HG03575 (cell line): ENCODE data around the gene AGK.
"Not testable (repeated sequence)": the region's sequence is repeated elsewhere in the genome, so short reads cannot be mapped to it uniquely, and the experiment has no call there.

ENCODE experiments used
- ATAC-seq: cut with Tn5 transposase; IDR thresholded peaks from one replicate; pipeline ENCODE4 v1.9.1; 2021; ENCODE audit not compliant: unreplicated experiment, insufficient number of reproducible peaks, low FRiP score; ENCODE audit errors: extremely low read depth

Gene AGK

DNA sequence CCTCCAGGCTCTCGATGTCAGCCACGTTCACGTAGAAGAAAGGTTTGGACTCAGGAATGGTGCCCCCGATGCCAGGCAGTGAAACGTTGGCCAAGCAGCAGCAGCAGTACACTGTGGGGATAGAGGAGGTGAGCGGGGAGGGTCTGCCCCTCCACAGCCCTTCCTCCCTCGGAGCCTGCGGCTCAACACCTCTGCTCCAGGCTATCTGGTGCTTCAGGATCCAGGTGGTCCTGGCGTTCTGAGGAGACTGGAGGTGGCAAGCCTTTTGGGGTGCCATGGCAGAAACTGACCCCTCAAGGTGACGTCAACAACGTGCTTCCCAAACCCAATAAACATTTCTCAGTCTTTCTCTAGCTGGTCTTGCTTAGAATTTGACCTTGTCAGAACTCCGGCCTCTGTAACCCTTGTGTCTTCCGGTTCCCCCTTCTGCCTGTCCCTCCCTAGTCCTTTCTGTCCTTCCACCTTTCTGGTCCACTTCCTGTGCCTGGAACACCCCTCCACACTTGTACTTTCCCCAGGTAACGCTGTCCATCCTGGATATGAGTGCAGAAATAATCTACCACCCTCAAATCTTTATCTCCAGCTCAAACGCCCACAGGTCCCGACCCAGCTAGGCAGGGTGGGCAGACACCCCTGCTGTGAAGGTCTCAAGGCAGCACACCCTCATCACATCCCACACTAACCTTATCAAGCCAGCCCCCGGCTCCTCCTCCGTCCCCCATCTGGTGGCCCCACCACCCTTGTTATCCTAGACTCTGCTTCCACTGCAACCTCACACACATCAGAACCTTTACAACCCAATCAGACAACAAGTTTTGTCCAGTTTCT lies 114.2 kb downstream of the AGK start:
- ATAC-seq = no peak

- ATAC-seq = no peak
Observed at GRCh38 chr7:141666071-141666470, 114.9 kb downstream of the AGK start.

GRCh38 chr7:141668853-141669252 lies 117.6 kb downstream of the AGK start:
- no peak for ATAC-seq

- no peak for ATAC-seq
Observed at GRCh38 chr7:141671705-141672496, 120.7 kb downstream of the AGK start.

- no peak for ATAC-seq
Observed at GRCh38 chr7:141673346-141673745, 122.1 kb downstream of the AGK start.

DNA sequence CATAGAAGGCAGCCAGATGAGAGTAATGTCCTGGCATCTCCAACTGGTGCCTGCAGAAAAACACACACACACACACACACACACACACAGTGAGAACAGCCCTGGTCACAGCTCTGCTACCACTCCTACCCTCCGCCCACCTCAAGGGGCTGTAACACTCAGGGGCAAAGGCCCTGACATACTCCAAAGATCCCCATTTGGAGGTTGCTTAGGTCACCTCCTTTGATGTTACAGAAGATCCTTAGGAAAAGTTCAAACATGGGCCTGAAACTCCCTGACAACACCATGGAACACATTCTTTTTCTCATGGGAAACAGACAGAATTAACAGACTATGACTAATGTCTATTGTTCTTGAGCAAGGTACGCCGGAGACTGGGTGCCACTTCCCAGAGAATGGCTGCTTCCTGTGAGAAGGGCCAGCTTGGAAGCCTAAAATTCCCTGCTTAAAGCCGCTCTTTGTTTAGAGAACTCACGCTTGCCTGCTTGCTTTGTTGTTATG lies 123.0 kb downstream of the AGK start:
- no peak for ATAC-seq

DNA sequence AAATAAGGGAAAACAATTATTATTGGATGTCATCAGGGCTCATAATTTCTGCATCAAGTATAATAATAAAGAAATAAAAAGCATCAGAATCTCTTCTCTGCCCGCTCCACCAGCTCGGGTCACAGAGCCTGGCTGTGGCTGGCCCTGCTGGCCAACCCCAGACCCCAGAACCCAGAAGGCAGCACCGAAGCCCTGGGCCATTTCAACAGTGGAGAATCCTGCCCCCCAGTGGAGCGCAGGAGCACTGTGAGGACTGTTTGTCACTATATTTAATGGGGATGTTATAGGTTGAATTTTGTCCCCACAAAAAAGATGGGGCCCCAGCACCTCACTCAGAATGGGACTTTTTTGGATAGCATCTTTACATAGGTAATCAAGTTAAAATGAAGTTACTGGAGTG lies 123.5 kb downstream of the AGK start:
- no peak for ATAC-seq

GRCh38 chr7:141675436-141676215 lies 124.4 kb downstream of the AGK start:
- no peak for ATAC-seq

- ATAC-seq = no peak
Observed at GRCh38 chr7:141676618-141677017, 125.4 kb downstream of the AGK start.

DNA sequence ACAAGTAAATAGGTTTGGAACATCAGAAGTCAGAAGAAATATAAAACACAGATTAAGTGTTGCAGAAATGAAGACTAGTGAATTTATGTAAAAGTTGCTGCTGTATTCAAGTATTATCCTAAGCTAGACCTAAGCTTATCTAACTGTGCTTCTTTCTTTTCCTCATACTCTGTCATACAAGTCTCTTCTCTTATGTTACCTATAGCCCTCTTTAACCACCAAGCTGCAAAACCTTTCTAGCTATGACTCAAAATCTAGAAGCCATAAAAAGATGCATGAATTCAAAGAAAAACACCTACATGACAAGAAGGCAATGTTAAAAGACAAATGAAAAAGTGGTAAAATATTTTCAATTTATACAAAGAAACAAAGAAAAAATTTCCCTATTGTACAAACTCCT lies 127.8 kb downstream of the AGK start:
- ATAC-seq = no peak

GRCh38 chr7:141685285-141686023 lies 134.2 kb downstream of the AGK start:
- ATAC-seq = no peak

GRCh38 chr7:141686074-141686473 lies 134.9 kb downstream of the AGK start:
- no peak for ATAC-seq

DNA sequence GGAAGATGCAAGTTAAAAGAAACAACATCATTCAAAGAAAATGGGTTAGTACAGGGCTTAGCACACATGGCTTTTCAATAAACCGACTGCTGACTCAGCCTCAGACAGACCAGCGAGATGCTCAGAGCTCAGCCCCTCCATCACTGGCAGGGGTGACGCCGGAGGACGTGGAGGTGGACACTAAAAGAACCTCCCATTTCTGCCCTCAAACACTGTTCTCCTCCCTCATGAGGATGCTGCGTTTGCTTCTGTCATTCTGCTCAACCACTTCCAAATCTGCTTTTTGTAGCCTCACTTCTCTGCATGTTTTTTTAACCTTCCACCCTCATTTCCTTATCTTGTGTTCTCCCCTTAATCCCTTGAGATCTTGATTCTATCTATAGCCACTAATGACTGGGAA lies 135.5 kb downstream of the AGK start:
- no peak for ATAC-seq

DNA sequence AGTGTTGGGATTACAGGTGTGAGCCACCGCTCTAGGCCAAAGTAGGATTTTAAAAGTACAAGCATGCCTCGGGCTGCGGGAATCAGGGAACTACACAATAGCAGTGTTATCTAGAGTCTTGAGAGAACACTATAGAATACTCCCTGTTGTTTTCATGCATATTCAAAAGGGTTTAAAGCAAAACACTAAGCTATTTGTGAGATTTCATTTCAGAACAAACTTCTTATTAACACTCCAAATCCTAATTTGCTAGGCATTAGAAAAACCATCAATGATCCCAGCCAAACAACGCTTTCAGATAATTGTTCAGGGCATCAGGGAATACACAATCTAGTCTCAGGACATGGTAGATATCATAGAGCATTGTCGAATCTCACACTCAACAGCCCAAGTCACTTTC lies 136.8 kb downstream of the AGK start:
- no peak for ATAC-seq

- ATAC-seq = not testable (repeated sequence)
Observed at GRCh38 chr7:141689072-141689825, 138.0 kb downstream of the AGK start.

DNA sequence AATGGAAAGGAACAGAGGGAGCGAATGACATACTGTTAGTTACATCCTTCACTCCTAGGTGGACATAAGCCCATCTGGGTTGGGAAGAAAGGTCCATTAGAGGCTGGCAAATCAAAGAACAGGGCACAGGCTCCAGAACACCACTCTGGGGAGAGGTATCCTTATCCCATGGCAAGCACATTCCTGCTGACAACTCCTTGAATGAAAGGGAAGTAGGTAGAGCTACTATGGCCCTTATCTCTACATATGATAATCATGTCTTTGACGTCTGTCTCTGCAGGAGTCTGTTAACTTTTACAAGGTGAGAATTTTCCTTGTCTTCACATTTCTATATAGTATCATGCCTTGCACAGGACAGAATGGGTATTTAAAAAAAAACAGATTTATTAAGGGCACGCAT lies 140.3 kb downstream of the AGK start:
- ATAC-seq = no peak

DNA sequence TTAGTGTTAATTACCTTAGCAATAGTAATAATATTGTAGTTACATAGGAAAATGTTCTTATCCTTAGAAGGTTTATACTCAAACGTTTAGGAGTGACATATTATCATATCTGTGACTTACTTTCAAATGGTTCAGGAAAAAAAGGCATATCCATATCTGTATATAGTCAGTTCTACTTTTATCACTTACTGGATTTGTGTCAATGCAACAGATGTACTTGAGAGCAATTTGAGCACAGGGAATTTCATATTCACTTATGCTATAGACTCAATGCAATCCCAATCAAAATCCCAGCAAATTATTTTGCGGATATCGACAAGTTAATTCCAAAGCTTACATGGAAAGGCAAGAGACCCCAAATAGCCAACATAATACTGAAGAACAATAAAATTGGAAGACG lies 140.8 kb downstream of the AGK start:
- no peak for ATAC-seq

- no peak for ATAC-seq
Observed at GRCh38 chr7:141693082-141693481, 141.9 kb downstream of the AGK start.
